Measurements from ENCODE around the gene CLEC2L.

DNA sequence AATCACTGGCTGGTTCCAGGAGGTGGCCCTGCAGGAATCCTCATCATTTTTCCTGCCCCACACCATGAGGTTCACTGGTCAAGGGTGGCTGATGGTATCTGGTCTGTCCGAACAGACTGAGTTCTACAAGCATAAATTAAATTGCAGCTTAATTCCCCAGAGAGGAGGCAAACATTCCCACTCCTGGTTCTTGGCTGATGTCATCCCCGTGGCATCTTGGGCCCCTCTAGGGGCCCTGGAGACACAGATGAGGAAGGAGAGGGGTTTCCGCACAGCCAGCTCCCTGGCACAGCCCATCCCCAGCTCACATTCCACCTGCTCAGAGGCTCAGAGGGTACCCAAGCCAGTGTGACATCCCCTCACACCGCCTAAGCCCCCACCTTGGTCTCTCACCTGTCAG, 34.7 kb upstream of the CLEC2L start:
- TF ChIP-seq, protein P1, sequence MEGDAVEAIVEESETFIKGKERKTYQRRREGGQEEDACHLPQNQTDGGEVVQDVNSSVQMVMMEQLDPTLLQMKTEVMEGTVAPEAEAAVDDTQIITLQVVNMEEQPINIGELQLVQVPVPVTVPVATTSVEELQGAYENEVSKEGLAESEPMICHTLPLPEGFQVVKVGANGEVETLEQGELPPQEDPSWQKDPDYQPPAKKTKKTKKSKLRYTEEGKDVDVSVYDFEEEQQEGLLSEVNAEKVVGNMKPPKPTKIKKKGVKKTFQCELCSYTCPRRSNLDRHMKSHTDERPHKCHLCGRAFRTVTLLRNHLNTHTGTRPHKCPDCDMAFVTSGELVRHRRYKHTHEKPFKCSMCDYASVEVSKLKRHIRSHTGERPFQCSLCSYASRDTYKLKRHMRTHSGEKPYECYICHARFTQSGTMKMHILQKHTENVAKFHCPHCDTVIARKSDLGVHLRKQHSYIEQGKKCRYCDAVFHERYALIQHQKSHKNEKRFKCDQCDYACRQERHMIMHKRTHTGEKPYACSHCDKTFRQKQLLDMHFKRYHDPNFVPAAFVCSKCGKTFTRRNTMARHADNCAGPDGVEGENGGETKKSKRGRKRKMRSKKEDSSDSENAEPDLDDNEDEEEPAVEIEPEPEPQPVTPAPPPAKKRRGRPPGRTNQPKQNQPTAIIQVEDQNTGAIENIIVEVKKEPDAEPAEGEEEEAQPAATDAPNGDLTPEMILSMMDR (optimal IDR thresholded peaks at IDR 0.05 in 1 of 3, IDR thresholded peaks at IDR 0.05 in 1 of 3, conservative IDR thresholded peaks at IDR 0.05 in 1 of 3; ENCODE audit: extremely low read depth in 1 of 3, insufficient read depth in 2 of 3, low read length in 3 of 3), result no peak
- TF ChIP-seq EZH2 (IDR thresholded peaks at IDR 0.05; ENCODE audit: low read length), result no peak

All from keratinocyte (primary cell).